H1 (cell line): ENCODE measurements around the gene INAVA. TPM values are rescaled to one million over a fixed set of nuclear protein-coding genes. Genes with fewer than 3 reads are reported as not detected.

Experiments used
- CTCF ChIA-PET: fragments of 300-600 bp; sonication (Branson Sonifier 250); formaldehyde crosslinking; loops from one replicate; lab custom pipeline; 2021; ENCODE audit not compliant: partially characterized antibody; lab: Charles Lee
- POLR2A ChIA-PET: fragments of 300-600 bp; sonication (Branson Sonifier 250); formaldehyde crosslinking; loops from one replicate; lab custom pipeline; 2021; ENCODE audit warnings: inconsistent platforms; ENCODE audit not compliant: partially characterized antibody; lab: Charles Lee
- DNase-seq, 2 experiments: peaks; one replicate each; pipeline versions ENCODE4 v3.0.0 to v3.0.0-alpha.2; 2010 to 2022; ENCODE audit warnings: low spot score in 2 of 2, low read depth in 1 of 2, mixed read lengths in 1 of 2
- FAIRE-seq: peaks from 2 replicates; lab custom pipeline; 2011; peaks lifted over from hg19 to GRCh38; lab: Jason Lieb, UNC
- H2AFZ ChIP-seq: 2 replicates; pipeline ENCODE4 v1.8.1; 2012; ENCODE audit warnings: low read length, inconsistent platforms
- H2AK5ac ChIP-seq: 2 replicates; pipeline ENCODE4 v1.6.1; 2013; ENCODE audit warnings: low read depth, low read length
- H2BK120ac ChIP-seq: replicated peaks from 2 replicates; pipeline ENCODE3; 2013; ENCODE audit warnings: low read depth, low read length, inconsistent platforms
- H2BK12ac ChIP-seq: 2 replicates; pipeline ENCODE4 v1.6.1; 2013; ENCODE audit warnings: low read depth, low read length
- H2BK15ac ChIP-seq: 2 replicates; pipeline ENCODE4 v1.6.1; 2013; ENCODE audit warnings: low read length
- H2BK20ac ChIP-seq: 2 replicates; pipeline ENCODE4 v1.6.1; 2013; ENCODE audit warnings: low read length
- H2BK5ac ChIP-seq: 2 replicates; pipeline ENCODE4 v1.6.1; 2013; ENCODE audit warnings: low read depth, low read length
- H3K14ac ChIP-seq: 2 replicates; pipeline ENCODE4 v1.6.1; 2013; ENCODE audit warnings: inconsistent platforms; ENCODE audit not compliant: insufficient read length
- H3K18ac ChIP-seq: 2 replicates; pipeline ENCODE4 v1.6.1; 2013; ENCODE audit warnings: low read length; ENCODE audit errors: extremely low read depth
- H3K23ac ChIP-seq: 2 replicates; pipeline ENCODE4 v1.6.1; 2013; ENCODE audit warnings: inconsistent platforms; ENCODE audit not compliant: insufficient read length
- H3K23me2 ChIP-seq: 2 replicates; pipeline ENCODE4 v1.6.1; 2013; ENCODE audit warnings: low read depth, low read length
- H3K27ac ChIP-seq: 2 replicates; pipeline ENCODE4 v1.6.1; 2011; ENCODE audit warnings: low read depth, low read length, inconsistent platforms
- H3K27me3 ChIP-seq, 4 experiments: replicated peaks in 1 of 4; 1 replicate in 1 of 4; 2 replicates in 3 of 4; pipeline versions ENCODE4 v1.6.1 to v1.8.1; 2011 to 2013; ENCODE audit warnings: low read length in 3 of 4, mild to moderate bottlenecking in 3 of 4, inconsistent platforms in 2 of 4, mixed read lengths in 2 of 4, moderate library complexity in 1 of 4; ENCODE audit not compliant: control insufficient read depth in 3 of 4, insufficient read depth in 3 of 4; ENCODE audit errors: extremely low read depth in 1 of 4
- H3K36me3 ChIP-seq, 4 experiments: 2 replicates each; pipeline versions ENCODE4 v1.6.1 to v1.8.1; 2011 to 2013; ENCODE audit warnings: mild to moderate bottlenecking in 4 of 4, low read length in 3 of 4, moderate library complexity in 2 of 4, control low read depth in 1 of 4, inconsistent platforms in 1 of 4; ENCODE audit not compliant: insufficient read depth in 4 of 4, control insufficient read depth in 2 of 4
- H3K4ac ChIP-seq: replicated peaks from 2 replicates; pipeline ENCODE3; 2013; ENCODE audit warnings: low read length, low read depth, mixed read lengths, inconsistent platforms; ENCODE audit not compliant: insufficient read length
- H3K4me1 ChIP-seq, 4 experiments: replicated peaks in 1 of 4; 1 replicate in 1 of 4; 2 replicates in 3 of 4; pipeline versions ENCODE4 v1.6.1 to v1.8.1; 2011 to 2013; ENCODE audit warnings: low read length in 3 of 4, inconsistent platforms in 2 of 4, mixed read lengths in 1 of 4; ENCODE audit not compliant: insufficient read depth in 4 of 4, control insufficient read depth in 3 of 4
- H3K4me2 ChIP-seq, 2 experiments: 2 replicates each; pipeline versions ENCODE4 v1.6.1 to v1.8.1; 2011 to 2013; ENCODE audit warnings: low read depth in 2 of 2, low read length in 2 of 2, control low read depth in 1 of 2, inconsistent platforms in 1 of 2, mild to moderate bottlenecking in 1 of 2; ENCODE audit not compliant: insufficient read depth in 1 of 2
- H3K4me3 ChIP-seq, 4 experiments: fragments of 200-600, 300-600 bp in 1 of 4; sonication (generic), shearing (Covaris generic), sonication (Bioruptor Twin) in 1 of 4; 2 replicates each; pipeline versions ENCODE4 v1.5.1 to v1.8.1; 2011 to 2016; ENCODE audit warnings: low read length in 4 of 4, low read depth in 3 of 4, control low read depth in 2 of 4, inconsistent platforms in 2 of 4, mild to moderate bottlenecking in 2 of 4, mixed read lengths in 1 of 4, moderate library complexity in 1 of 4; ENCODE audit not compliant: insufficient read depth in 2 of 4; ENCODE audit errors: extremely low read depth in 1 of 4
- H3K56ac ChIP-seq: replicated peaks from 2 replicates; pipeline ENCODE3; 2013; ENCODE audit warnings: low read depth, mild to moderate bottlenecking, mixed read lengths, low read length, inconsistent platforms; ENCODE audit not compliant: insufficient read length
- H3K79me1 ChIP-seq: 2 replicates; pipeline ENCODE4 v1.6.1; 2013; ENCODE audit warnings: low read depth, low read length, control low read depth
- H3K79me2 ChIP-seq, 2 experiments: 2 replicates each; pipeline versions ENCODE4 v1.6.1 to v1.8.1; 2012 to 2013; ENCODE audit warnings: low read length in 2 of 2, mild to moderate bottlenecking in 2 of 2, inconsistent platforms in 1 of 2; ENCODE audit not compliant: insufficient read depth in 2 of 2, control insufficient read depth in 1 of 2
- H3K9ac ChIP-seq, 4 experiments: replicated peaks in 1 of 4; 1 replicate in 1 of 4; 2 replicates in 3 of 4; pipeline versions ENCODE4 v1.6.1 to v1.8.1; 2011 to 2013; ENCODE audit warnings: low read depth in 3 of 4, low read length in 3 of 4, control low read depth in 2 of 4, mild to moderate bottlenecking in 2 of 4, moderate library complexity in 2 of 4, inconsistent platforms in 1 of 4; ENCODE audit errors: extremely low read depth in 1 of 4
- H3K9me3 ChIP-seq, 2 experiments: 2 replicates each; pipeline versions ENCODE4 v1.6.1 to v1.8.1; 2012 to 2013; ENCODE audit warnings: mild to moderate bottlenecking in 2 of 2, moderate library complexity in 2 of 2, control low read depth in 1 of 2, inconsistent platforms in 1 of 2, low read depth in 1 of 2, low read length in 1 of 2, mixed read lengths in 1 of 2; ENCODE audit not compliant: insufficient read depth in 2 of 2
- H4K20me1 ChIP-seq, 2 experiments: replicated peaks in 1 of 2; 2 replicates each; pipeline versions ENCODE3 to v1.8.1; 2011 to 2013; ENCODE audit warnings: inconsistent platforms in 2 of 2, low read length in 2 of 2, mild to moderate bottlenecking in 1 of 2; ENCODE audit not compliant: insufficient read depth in 2 of 2, control insufficient read depth in 1 of 2
- H4K5ac ChIP-seq: 2 replicates; pipeline ENCODE4 v1.6.1; 2013; ENCODE audit warnings: low read length, low read depth, mixed read lengths, inconsistent platforms; ENCODE audit not compliant: insufficient read length
- H4K8ac ChIP-seq: 2 replicates; pipeline ENCODE4 v1.8.0; 2013; ENCODE audit warnings: mild to moderate bottlenecking, moderate library complexity, low read length, inconsistent platforms; ENCODE audit not compliant: insufficient read depth; ENCODE audit errors: extremely low read depth
- H4K91ac ChIP-seq: replicated peaks from 2 replicates; pipeline ENCODE3; 2013; ENCODE audit warnings: low read length, mixed read lengths, inconsistent platforms; ENCODE audit not compliant: insufficient read length
- RXRA ChIP-seq: IDR thresholded peaks from 2 replicates; pipeline ENCODE4 v1.6.1; 2011; ENCODE audit warnings: low read depth, mild to moderate bottlenecking, low read length, moderate library complexity; ENCODE audit not compliant: insufficient read depth
- WGBS, 2 experiments: shearing (Covaris generic) in 1 of 2; methylation state at CpG; one replicate each; pipeline versions ENCODE4 v1.1.6 to v1.1.7; 2013 to 2015; ENCODE audit warnings: low lambda C conversion rate in 2 of 2, mixed read lengths in 2 of 2, inconsistent platforms in 1 of 2, low coverage in 1 of 2, missing lambda C conversion rate in 1 of 2; ENCODE audit not compliant: insufficient replicate concordance in 2 of 2, insufficient coverage in 1 of 2, insufficient read length in 1 of 2; ENCODE audit errors: extremely low coverage in 1 of 2, missing lambda C conversion rate in 1 of 2; 5-methylcytosine and 5-hydroxymethylcytosine counted together
- polyA plus RNA-seq, 7 experiments: library from polyadenylated mRNA; depleted of rRNA in 3 of 7; stranded (reverse) in 5 of 7; unstranded in 2 of 7; fragments of >200 nt in 5 of 7; fragments of 200-250 nt in 2 of 7; gene quantifications; 1 replicate in 5 of 7; 2 replicates in 1 of 7; 4 replicates in 1 of 7; pipeline versions ENCODE4 v1.2.1 to v1.2.3, GENCODE V29; 2011 to 2013; ENCODE audit warnings: missing spikeins in 2 of 7, mixed read lengths in 2 of 7
- total RNA-seq: library from RNA; stranded (reverse); fragmentation: NEBNext Ultra II Directional; extraction: Animal tissue kit (Norgen Biotek cat#: 25700); gene quantifications from 2 replicates; pipeline ENCODE4 v1.2.1, GENCODE V29; 2021

The INAVA gene
- total and polyA plus RNA-seq, 2 of the 8 experiments (the other 6 are each of a cell fraction or from before 2014, with no cell fraction given), result 46.8 to 49.3 TPM

DNA sequence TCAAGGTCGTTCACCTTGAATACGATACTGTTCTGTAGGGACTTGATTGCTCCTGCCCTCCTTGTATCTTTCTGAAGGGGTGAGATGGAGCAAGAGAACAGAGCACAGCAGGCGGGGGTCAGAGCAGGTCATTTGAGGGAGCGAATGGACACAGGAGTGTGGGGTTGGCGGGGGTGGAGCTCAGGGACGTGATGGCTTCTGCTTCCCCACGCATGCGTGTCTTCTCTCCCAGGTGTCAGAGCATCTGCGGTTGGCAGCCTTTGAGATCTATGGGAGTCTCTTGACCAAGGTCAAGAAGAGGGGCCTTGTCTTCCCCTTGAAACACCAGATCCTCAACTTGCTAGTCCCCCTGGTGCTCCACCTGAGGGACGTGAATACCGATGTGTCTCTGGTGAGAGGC lies 63.9 kb downstream of the INAVA start:
- H3K27me3 ChIP-seq, result no peaks in the 10 kb centered on the region
- no peak overlapping the region for H3K18ac ChIP-seq
- H4K20me1 ChIP-seq, result no peaks in the 10 kb centered on the region
- H2BK120ac ChIP-seq, result no peak overlapping the region
- DNase-seq (no peak), FAIRE-seq (no peak)
- no peak overlapping the region for H2BK12ac ChIP-seq
- CTCF ChIA-PET, result interaction anchor here (1.0 to 3.3 kb wide), 5 partner anchors 13 to 72 kb away, joined by 4 to 19 read pairs (median 4); no protein-coding TSS in a partner anchor
- no peak overlapping the region for H3K4me2 ChIP-seq
- no peak overlapping the region for H4K8ac ChIP-seq
- 89% methylated on average over 11 of the region's 11 CpGs; no CpG with 5 or more reads in 1 of the 2 experiments for WGBS, 2 experiments
- H3K36me3 ChIP-seq, result no peaks in the 10 kb centered on the region
- no peaks in the 10 kb centered on the region for H3K79me1 ChIP-seq
- H3K27ac ChIP-seq, result no peak overlapping the region
- H2BK5ac ChIP-seq, result no peak overlapping the region
- no peak overlapping the region for H4K91ac ChIP-seq
- no peaks in the 10 kb centered on the region for H3K79me2 ChIP-seq
- no peak overlapping the region for H3K56ac ChIP-seq
- no peak overlapping the region for H2BK20ac ChIP-seq
- no peak overlapping the region for H3K23ac ChIP-seq
- no peak overlapping the region for H3K4ac ChIP-seq
- H2BK15ac ChIP-seq, result no peak overlapping the region
- POLR2A ChIA-PET, result interaction anchor here (1.3 kb wide), 1 partner anchor 68 kb away, joined by 4 read pairs; no protein-coding TSS in a partner anchor
- H3K23me2 ChIP-seq, result no peaks in the 10 kb centered on the region
- H4K5ac ChIP-seq, result no peak overlapping the region
- no peak overlapping the region for H3K14ac ChIP-seq
- TF ChIP-seq RXRA, result no peak
- H3K9ac ChIP-seq, result no peak overlapping the region
- no peak overlapping the region for H2AK5ac ChIP-seq
- no peaks in the 10 kb centered on the region for H3K9me3 ChIP-seq
- H2AFZ ChIP-seq, result no peak overlapping the region
- peaks cover 0 to 3% (median under 1%) of the 10 kb centered on the region in 4 experiments; a peak in 2 of 7 replicates for H3K4me1 ChIP-seq
- H3K4me3 ChIP-seq, result no peak overlapping the region
